Liver (tissue), 9 donors: Measurements from ENCODE around the gene KCNK18. TPM values are rescaled to one million over a fixed set of nuclear protein-coding genes. Genes with fewer than 3 reads are reported as not detected.

Experiments used
- DNase-seq: peaks from one replicate; pipeline ENCODE4 v3.0.0-alpha.2; 2017; ENCODE audit warnings: low spot score
- H3K27ac ChIP-seq, 2 donors: one replicate each; pipeline ENCODE4 v1.7.0; 2013; ENCODE audit warnings: inconsistent platforms in 2 of 2, low read length in 2 of 2, control low read depth in 1 of 2, low read depth in 1 of 2, mild to moderate bottlenecking in 1 of 2
- H3K27me3 ChIP-seq, 4 donors: one replicate each; pipeline versions ENCODE4 v1.6.1 to v1.7.0; 2013; ENCODE audit warnings: low read length in 3 of 4, inconsistent platforms in 1 of 4, mild to moderate bottlenecking in 1 of 4, moderate library complexity in 1 of 4; ENCODE audit not compliant: control insufficient read depth in 4 of 4, insufficient read depth in 4 of 4
- H3K36me3 ChIP-seq, 4 donors: one replicate each; pipeline versions ENCODE4 v1.6.1 to v1.7.0; 2013; ENCODE audit warnings: low read length in 3 of 4, mild to moderate bottlenecking in 3 of 4, low read depth in 1 of 4, moderate library complexity in 1 of 4; ENCODE audit not compliant: control insufficient read depth in 4 of 4, insufficient read depth in 3 of 4
- H3K4me1 ChIP-seq, 4 donors: one replicate each; pipeline versions ENCODE4 v1.6.1 to v1.7.0; 2013; ENCODE audit warnings: low read length in 3 of 4, mild to moderate bottlenecking in 3 of 4, moderate library complexity in 1 of 4; ENCODE audit not compliant: control insufficient read depth in 4 of 4, insufficient read depth in 4 of 4
- H3K4me3 ChIP-seq, 3 donors: one replicate each; pipeline versions ENCODE4 v1.6.1 to v1.7.0; 2013; ENCODE audit warnings: low read length in 3 of 3, control low read depth in 1 of 3, low read depth in 1 of 3, mild to moderate bottlenecking in 1 of 3
- H3K9ac ChIP-seq, 2 donors: one replicate each; pipeline ENCODE4 v1.7.0; 2013; ENCODE audit warnings: low read length in 2 of 2, mild to moderate bottlenecking in 2 of 2, moderate library complexity in 2 of 2, control low read depth in 1 of 2, low read depth in 1 of 2
- H3K9me3 ChIP-seq, 4 donors: one replicate each; pipeline versions ENCODE4 v1.6.1 to v1.7.0; 2013; ENCODE audit warnings: low read length in 3 of 4; ENCODE audit not compliant: control insufficient read depth in 4 of 4
- EGR1 ChIP-seq, 2 donors: IDR thresholded peaks; 2 replicates each; pipeline ENCODE4 v1.6.1; 2016 to 2018; ENCODE audit warnings: antibody characterized with exemption in 2 of 2, low read depth in 2 of 2
- FOXA1 ChIP-seq: IDR thresholded peaks from 2 replicates; pipeline ENCODE4 v1.6.1; 2016; ENCODE audit warnings: antibody characterized with exemption
- FOXA2 ChIP-seq: IDR thresholded peaks from 2 replicates; pipeline ENCODE4 v1.6.1; 2016; ENCODE audit warnings: antibody characterized with exemption
- GABPA ChIP-seq, 2 donors: IDR thresholded peaks in 1 of 2; conservative IDR thresholded peaks in 1 of 2; 2 replicates each; pipeline ENCODE4 v1.6.1; 2016; ENCODE audit warnings: antibody characterized with exemption in 2 of 2, mild to moderate bottlenecking in 1 of 2, moderate library complexity in 1 of 2
- HNF4G ChIP-seq: IDR thresholded peaks from 2 replicates; pipeline ENCODE4 v1.6.1; 2016; ENCODE audit warnings: antibody characterized with exemption
- JUND ChIP-seq, 2 donors: IDR thresholded peaks; 2 replicates each; pipeline ENCODE4 v1.6.1; 2016; ENCODE audit warnings: antibody characterized with exemption in 2 of 2
- NR2F2 ChIP-seq: IDR thresholded peaks from 2 replicates; pipeline ENCODE4 v1.6.1; 2016; ENCODE audit warnings: antibody characterized with exemption
- RAD21 ChIP-seq, 2 donors: IDR thresholded peaks; 2 replicates each; pipeline ENCODE4 v1.6.1; 2016; ENCODE audit warnings: antibody characterized with exemption in 2 of 2, mild to moderate bottlenecking in 2 of 2
- RXRA ChIP-seq, 2 donors: IDR thresholded peaks; 2 replicates each; pipeline ENCODE4 v1.6.1; 2017 to 2018; ENCODE audit warnings: antibody characterized with exemption in 2 of 2, mild to moderate bottlenecking in 1 of 2
- SP1 ChIP-seq: IDR thresholded peaks from 2 replicates; pipeline ENCODE4 v1.6.1; 2018; ENCODE audit warnings: antibody characterized with exemption, mild to moderate bottlenecking
- TAF1 ChIP-seq: conservative IDR thresholded peaks from 2 replicates; pipeline ENCODE4 v1.6.1; 2016; ENCODE audit warnings: antibody characterized with exemption, mild to moderate bottlenecking
- YY1 ChIP-seq: IDR thresholded peaks from 2 replicates; pipeline ENCODE4 v1.6.1; 2016; ENCODE audit warnings: antibody characterized with exemption, mild to moderate bottlenecking
- WGBS: extraction: QIAGEN DNeasy Blood & Tissue Kit; methylation state at CpG from one replicate; pipeline ENCODE4 v1.1.7; 2013; 5-methylcytosine and 5-hydroxymethylcytosine counted together
- polyA plus RNA-seq, 2 donors: library from polyadenylated mRNA; stranded (reverse) in 1 of 2; unstranded in 1 of 2; fragments of 200-250 nt in 1 of 2; fragments of >200 nt in 1 of 2; fragmentation: Nextera tagmentation in 1 of 2; extraction: Ambion mirVana in 1 of 2; gene quantifications; one replicate each; pipeline versions ENCODE4 v1.2.1 to v1.2.3, GENCODE V29; 2013 to 2015
- total RNA-seq, 2 donors: library from RNA; depleted of rRNA; stranded (reverse); fragments of >200 nt; gene quantifications; one replicate each; pipeline ENCODE4 v1.2.3, GENCODE V29; 2014
- TF ChIP-seq, protein P1 (sequence below): fragments of 150-350 bp; IDR thresholded peaks from 2 replicates; pipeline ENCODE4 v1.5.1; 2017; ENCODE audit warnings: improper control_type of control experiment, low read depth, low read length; ENCODE audit not compliant: missing input control
- TF ChIP-seq, protein P2 (sequence below): IDR thresholded peaks from 2 replicates; pipeline ENCODE4 v1.6.1; 2016; ENCODE audit warnings: antibody characterized with exemption
- TF ChIP-seq, protein P3 (sequence below): IDR thresholded peaks from 2 replicates; pipeline ENCODE4 v1.6.1; 2016; ENCODE audit warnings: antibody characterized with exemption
- TF ChIP-seq, protein P4 (sequence below): IDR thresholded peaks from 2 replicates; pipeline ENCODE4 v1.6.1; 2016; ENCODE audit warnings: antibody characterized with exemption, mild to moderate bottlenecking
- TF ChIP-seq, protein P5 (sequence below): IDR thresholded peaks from 2 replicates; pipeline ENCODE4 v1.6.1; 2016; ENCODE audit warnings: antibody characterized with exemption
- donor health status: healthy.
- donor health status: healthy.
- donor health status: healthy.
- donor health status: healthy.
- donor health status: healthy.

KCNK18 gene
- total and polyA plus RNA-seq, 4 donors, result not detected

DNA sequence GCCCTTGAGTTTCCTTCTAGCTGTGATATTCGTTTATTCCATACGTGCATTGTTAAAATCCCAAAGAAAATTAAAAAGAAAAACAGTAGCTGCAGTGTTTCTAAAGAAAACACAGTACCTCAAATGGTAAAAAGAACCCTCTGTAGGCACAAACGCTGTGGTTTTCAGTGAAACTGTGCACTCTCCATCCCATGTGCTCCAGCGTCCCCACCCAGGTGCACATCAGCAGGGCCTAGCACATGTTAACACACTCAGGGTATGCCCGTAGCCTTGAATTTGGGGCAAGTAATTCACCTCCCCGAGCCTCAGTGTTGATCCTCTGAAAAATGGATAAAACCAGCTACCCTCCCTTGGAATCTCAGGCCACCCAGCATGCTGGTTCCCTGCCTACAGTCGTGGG, 53.1 kb downstream of the KCNK18 start:
- H3K27me3 ChIP-seq, result no peaks in the 10 kb centered on the region
- H3K36me3 ChIP-seq, result no peaks in the 10 kb centered on the region
- DNase-seq, result no peak
- no peak for TF ChIP-seq FOXA1
- TF ChIP-seq, protein P1, sequence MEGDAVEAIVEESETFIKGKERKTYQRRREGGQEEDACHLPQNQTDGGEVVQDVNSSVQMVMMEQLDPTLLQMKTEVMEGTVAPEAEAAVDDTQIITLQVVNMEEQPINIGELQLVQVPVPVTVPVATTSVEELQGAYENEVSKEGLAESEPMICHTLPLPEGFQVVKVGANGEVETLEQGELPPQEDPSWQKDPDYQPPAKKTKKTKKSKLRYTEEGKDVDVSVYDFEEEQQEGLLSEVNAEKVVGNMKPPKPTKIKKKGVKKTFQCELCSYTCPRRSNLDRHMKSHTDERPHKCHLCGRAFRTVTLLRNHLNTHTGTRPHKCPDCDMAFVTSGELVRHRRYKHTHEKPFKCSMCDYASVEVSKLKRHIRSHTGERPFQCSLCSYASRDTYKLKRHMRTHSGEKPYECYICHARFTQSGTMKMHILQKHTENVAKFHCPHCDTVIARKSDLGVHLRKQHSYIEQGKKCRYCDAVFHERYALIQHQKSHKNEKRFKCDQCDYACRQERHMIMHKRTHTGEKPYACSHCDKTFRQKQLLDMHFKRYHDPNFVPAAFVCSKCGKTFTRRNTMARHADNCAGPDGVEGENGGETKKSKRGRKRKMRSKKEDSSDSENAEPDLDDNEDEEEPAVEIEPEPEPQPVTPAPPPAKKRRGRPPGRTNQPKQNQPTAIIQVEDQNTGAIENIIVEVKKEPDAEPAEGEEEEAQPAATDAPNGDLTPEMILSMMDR, result no peak
- no peak for TF ChIP-seq EGR1 (IDR thresholded peaks at IDR 0.05; ENCODE audit: low read depth in 2 of 2)
- no peak for TF ChIP-seq TAF1
- TF ChIP-seq JUND (IDR thresholded peaks at IDR 0.05), result no peak
- TF ChIP-seq, protein P2, sequence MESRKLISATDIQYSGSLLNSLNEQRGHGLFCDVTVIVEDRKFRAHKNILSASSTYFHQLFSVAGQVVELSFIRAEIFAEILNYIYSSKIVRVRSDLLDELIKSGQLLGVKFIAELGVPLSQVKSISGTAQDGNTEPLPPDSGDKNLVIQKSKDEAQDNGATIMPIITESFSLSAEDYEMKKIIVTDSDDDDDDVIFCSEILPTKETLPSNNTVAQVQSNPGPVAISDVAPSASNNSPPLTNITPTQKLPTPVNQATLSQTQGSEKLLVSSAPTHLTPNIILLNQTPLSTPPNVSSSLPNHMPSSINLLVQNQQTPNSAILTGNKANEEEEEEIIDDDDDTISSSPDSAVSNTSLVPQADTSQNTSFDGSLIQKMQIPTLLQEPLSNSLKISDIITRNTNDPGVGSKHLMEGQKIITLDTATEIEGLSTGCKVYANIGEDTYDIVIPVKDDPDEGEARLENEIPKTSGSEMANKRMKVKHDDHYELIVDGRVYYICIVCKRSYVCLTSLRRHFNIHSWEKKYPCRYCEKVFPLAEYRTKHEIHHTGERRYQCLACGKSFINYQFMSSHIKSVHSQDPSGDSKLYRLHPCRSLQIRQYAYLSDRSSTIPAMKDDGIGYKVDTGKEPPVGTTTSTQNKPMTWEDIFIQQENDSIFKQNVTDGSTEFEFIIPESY, result no peak
- no peak for TF ChIP-seq RXRA (IDR thresholded peaks at IDR 0.05)
- TF ChIP-seq GABPA (IDR thresholded peaks at IDR 0.05 in 1 of 2, conservative IDR thresholded peaks at IDR 0.05 in 1 of 2), result no peak
- no peak for TF ChIP-seq FOXA2
- TF ChIP-seq YY1, result no peak
- no peak for TF ChIP-seq HNF4G
- TF ChIP-seq RAD21 (IDR thresholded peaks at IDR 0.05), result no peak
- no peak for TF ChIP-seq SP1
- 71% methylated on average over 7 of the region's 7 CpGs for WGBS
- H3K27ac ChIP-seq, result no peak overlapping the region
- no peaks in the 10 kb centered on the region for H3K9me3 ChIP-seq
- H3K4me1 ChIP-seq, result no peaks in the 10 kb centered on the region
- no peak overlapping the region for H3K9ac ChIP-seq
- no peak overlapping the region for H3K4me3 ChIP-seq

DNA sequence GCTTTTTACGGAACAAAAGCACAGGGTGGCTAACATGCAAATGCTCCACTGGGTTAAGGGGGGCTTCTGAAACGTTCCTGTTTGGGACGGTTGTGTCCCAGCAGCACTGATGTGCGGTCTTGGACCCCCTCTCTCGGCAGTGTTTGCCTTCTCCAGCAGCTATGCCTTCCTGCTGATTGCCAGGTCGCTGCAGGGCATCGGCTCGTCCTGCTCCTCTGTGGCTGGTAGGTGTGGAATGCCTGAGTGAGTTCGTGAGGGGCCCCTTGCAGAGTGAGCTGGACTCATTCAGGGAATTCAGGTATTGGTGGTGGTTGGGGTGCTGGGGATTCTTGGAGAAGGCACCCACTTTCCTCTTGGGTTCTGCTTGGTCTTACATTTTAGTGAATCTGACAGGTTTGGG, 56.6 kb downstream of the KCNK18 start:
- H3K9ac ChIP-seq, result no peak overlapping the region
- H3K27me3 ChIP-seq, result no peaks in the 10 kb centered on the region

More for the DNA sequence above, 56.6 kb downstream of the KCNK18 start:
- H3K4me3 ChIP-seq, result no peak overlapping the region
- DNase-seq, result no peak
- WGBS, result 81% methylated on average over 9 of the region's 9 CpGs
- TF ChIP-seq FOXA2 (no peak), GABPA (IDR thresholded peaks at IDR 0.05 in 1 of 2, conservative IDR thresholded peaks at IDR 0.05 in 1 of 2) (no peak), RXRA (IDR thresholded peaks at IDR 0.05) (no peak), NR2F2 (no peak), TAF1 (no peak), JUND (IDR thresholded peaks at IDR 0.05) (no peak)
- TF ChIP-seq, protein P3, sequence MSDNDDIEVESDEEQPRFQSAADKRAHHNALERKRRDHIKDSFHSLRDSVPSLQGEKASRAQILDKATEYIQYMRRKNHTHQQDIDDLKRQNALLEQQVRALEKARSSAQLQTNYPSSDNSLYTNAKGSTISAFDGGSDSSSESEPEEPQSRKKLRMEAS, result no peak
- TF ChIP-seq, protein P4, sequence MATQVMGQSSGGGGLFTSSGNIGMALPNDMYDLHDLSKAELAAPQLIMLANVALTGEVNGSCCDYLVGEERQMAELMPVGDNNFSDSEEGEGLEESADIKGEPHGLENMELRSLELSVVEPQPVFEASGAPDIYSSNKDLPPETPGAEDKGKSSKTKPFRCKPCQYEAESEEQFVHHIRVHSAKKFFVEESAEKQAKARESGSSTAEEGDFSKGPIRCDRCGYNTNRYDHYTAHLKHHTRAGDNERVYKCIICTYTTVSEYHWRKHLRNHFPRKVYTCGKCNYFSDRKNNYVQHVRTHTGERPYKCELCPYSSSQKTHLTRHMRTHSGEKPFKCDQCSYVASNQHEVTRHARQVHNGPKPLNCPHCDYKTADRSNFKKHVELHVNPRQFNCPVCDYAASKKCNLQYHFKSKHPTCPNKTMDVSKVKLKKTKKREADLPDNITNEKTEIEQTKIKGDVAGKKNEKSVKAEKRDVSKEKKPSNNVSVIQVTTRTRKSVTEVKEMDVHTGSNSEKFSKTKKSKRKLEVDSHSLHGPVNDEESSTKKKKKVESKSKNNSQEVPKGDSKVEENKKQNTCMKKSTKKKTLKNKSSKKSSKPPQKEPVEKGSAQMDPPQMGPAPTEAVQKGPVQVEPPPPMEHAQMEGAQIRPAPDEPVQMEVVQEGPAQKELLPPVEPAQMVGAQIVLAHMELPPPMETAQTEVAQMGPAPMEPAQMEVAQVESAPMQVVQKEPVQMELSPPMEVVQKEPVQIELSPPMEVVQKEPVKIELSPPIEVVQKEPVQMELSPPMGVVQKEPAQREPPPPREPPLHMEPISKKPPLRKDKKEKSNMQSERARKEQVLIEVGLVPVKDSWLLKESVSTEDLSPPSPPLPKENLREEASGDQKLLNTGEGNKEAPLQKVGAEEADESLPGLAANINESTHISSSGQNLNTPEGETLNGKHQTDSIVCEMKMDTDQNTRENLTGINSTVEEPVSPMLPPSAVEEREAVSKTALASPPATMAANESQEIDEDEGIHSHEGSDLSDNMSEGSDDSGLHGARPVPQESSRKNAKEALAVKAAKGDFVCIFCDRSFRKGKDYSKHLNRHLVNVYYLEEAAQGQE, result no peak
- TF ChIP-seq, protein P5, sequence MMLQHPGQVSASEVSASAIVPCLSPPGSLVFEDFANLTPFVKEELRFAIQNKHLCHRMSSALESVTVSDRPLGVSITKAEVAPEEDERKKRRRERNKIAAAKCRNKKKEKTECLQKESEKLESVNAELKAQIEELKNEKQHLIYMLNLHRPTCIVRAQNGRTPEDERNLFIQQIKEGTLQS, result no peak
- no peak overlapping the region for H3K27ac ChIP-seq
- no peaks in the 10 kb centered on the region for H3K9me3 ChIP-seq
- no peaks in the 10 kb centered on the region for H3K36me3 ChIP-seq
- H3K4me1 ChIP-seq, result no peaks in the 10 kb centered on the region
